Peyer's patch (tissue), 4 donors: ENCODE data around the gene MAP3K21. TPM values are rescaled to one million over a fixed set of nuclear protein-coding genes. Genes with fewer than 3 reads are reported as not detected.

Experiments
- DNase-seq, 3 donors: peaks; one replicate each; pipeline ENCODE4 v3.0.0-alpha.2; 2017 to 2019
- H3K27ac ChIP-seq, 4 donors: fragments of 200-600 bp; sonication (generic); one replicate each; pipeline ENCODE4 v1.5.1; 2016 to 2019
- H3K27me3 ChIP-seq, 2 donors: fragments of 200-600 bp; sonication (generic); one replicate each; pipeline ENCODE4 v1.5.1; 2019
- H3K36me3 ChIP-seq, 3 donors: fragments of 200-600 bp; sonication (generic); one replicate each; pipeline ENCODE4 v1.5.1; 2016 to 2019
- H3K4me1 ChIP-seq, 4 donors: fragments of 200-600 bp; sonication (generic); one replicate each; pipeline ENCODE4 v1.5.1; 2016 to 2019
- H3K4me3 ChIP-seq, 4 donors: fragments of 200-600 bp; sonication (generic); 1 replicate in 3 of 4; 2 replicates in 1 of 4; pipeline ENCODE4 v1.5.1; 2016 to 2019; ENCODE audit warnings: mild to moderate bottlenecking in 1 of 4
- H3K9me3 ChIP-seq, 4 donors: fragments of 200-600 bp; sonication (generic); one replicate each; pipeline ENCODE4 v1.5.1; 2016 to 2019; ENCODE audit warnings: mild to moderate bottlenecking in 1 of 4
- CTCF ChIP-seq, 6 experiments: fragments of 450-650 bp in 4 of 6; fragments of 200-600 bp in 2 of 6; sonication (generic) in 1 of 6; IDR thresholded peaks; one replicate each; pipeline ENCODE4 v1.5.1; 2017 to 2019; ENCODE audit warnings: antibody characterized with exemption in 6 of 6, mild to moderate bottlenecking in 3 of 6, moderate library complexity in 1 of 6
- POLR2A ChIP-seq, 2 donors: fragments of 450-650 bp; IDR thresholded peaks; one replicate each; pipeline ENCODE4 v1.5.1; 2017; ENCODE audit warnings: antibody characterized with exemption in 2 of 2, mild to moderate bottlenecking in 2 of 2, moderate library complexity in 2 of 2
- total RNA-seq, 4 donors: library from RNA; depleted of rRNA; stranded (reverse); fragments of >200 nt; gene quantifications; one replicate each; pipeline ENCODE4 v1.1.0, GENCODE V29; 2016

The MAP3K21 gene
- total RNA-seq, 4 donors from 2014 or later = 14.9 to 54.4 (median 34.2) TPM

DNA sequence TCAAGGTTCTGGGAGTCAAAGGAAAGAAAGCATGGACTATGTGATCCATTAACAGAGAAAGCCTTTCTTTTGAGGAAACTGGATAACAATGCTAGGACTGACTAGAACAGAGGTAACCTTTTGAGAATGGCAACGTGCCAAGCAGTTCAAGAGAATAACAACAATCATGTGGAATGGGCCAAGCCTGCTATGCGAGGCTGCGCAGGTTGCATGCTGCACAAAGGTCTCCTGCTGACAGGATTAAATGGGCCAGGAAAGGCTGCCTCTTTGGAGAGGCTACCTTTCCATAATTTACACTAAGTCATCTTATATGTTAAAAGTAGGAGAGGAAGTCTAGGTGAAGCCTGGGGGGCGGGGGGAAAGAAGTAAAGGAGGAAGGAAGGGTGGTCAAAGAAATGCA, 37.8 kb upstream of the MAP3K21 start:
- H3K4me3 ChIP-seq = no peak overlapping the region
- H3K27me3 ChIP-seq = no peaks in the 10 kb centered on the region
- no peaks in the 10 kb centered on the region for H3K4me1 ChIP-seq
- no peak overlapping the region for H3K27ac ChIP-seq
- DNase-seq = no peak
- no peaks in the 10 kb centered on the region for H3K36me3 ChIP-seq
- no peaks in the 10 kb centered on the region for H3K9me3 ChIP-seq
- TF ChIP-seq CTCF (IDR thresholded peaks at IDR 0.05) = no peak
- no peak for TF ChIP-seq POLR2A (IDR thresholded peaks at IDR 0.05)

- no peaks in the 10 kb centered on the region for H3K36me3 ChIP-seq
- no peaks in the 10 kb centered on the region for H3K4me1 ChIP-seq
- no peak overlapping the region for H3K27ac ChIP-seq
- H3K27me3 ChIP-seq = no peaks in the 10 kb centered on the region
- TF ChIP-seq CTCF (IDR thresholded peaks at IDR 0.05) (no peak), POLR2A (IDR thresholded peaks at IDR 0.05) (no peak)
- no peak for DNase-seq
- no peaks in the 10 kb centered on the region for H3K9me3 ChIP-seq
- H3K4me3 ChIP-seq = no peak overlapping the region
Measured at GRCh38 chr1:233290396-233291034, 37.0 kb upstream of the MAP3K21 start.

DNA sequence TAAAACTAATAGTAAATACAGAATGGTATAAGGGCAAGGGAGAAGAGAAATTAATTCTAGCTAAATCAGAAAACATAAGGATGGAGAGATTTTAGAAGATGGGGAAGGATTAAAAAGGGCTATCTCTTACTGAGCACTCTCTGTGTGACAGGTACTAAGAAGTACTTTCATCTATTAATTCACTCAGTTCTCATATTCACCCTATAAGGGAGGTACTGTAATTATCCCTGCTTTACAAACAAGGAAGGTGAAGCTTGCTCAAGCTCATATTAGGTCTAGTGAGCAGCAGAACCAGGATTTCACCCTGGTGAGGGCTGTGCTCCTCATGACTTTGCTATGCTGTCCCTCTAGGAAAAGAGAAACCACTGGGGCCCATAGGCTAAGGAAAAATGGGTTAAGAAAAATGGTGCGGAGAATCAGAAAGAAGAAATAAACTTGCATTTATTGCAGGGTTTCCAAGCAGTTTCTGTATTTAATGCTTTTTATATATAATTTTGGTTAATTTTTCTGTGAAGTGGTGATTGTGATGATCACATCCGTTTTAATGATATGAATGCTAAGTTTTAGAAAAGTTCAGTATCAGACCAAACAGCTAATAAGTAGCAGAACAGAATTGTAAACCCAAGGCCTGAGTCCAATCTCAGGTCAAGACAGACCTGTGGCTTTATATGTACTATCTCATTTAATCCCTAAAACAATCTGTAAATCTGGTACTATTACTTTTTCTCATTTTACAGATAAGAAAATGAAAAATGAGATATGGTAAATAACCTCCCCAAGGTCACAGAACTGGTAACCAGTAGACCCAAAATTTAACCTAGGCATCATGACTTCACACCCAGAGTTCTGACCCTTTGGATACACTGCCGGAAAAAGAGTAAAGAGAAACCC, 33.7 kb upstream of the MAP3K21 start:
- no peaks in the 10 kb centered on the region for H3K27me3 ChIP-seq
- no peak overlapping the region for H3K4me3 ChIP-seq
- TF ChIP-seq POLR2A (IDR thresholded peaks at IDR 0.05) (no peak), CTCF (IDR thresholded peaks at IDR 0.05) (no peak)
- H3K4me1 ChIP-seq = no peaks in the 10 kb centered on the region
- no peaks in the 10 kb centered on the region for H3K9me3 ChIP-seq
- no peak overlapping the region for H3K27ac ChIP-seq
- DNase-seq = no peak
- no peaks in the 10 kb centered on the region for H3K36me3 ChIP-seq

- Histone ChIP-seq H3K27me3 (no peaks in the 10 kb centered on the region), H3K9me3 (no peaks in the 10 kb centered on the region), H3K4me3 (peak overlapping the region; percentile 63 to 89 (median 72)), H3K4me1 (no peaks in the 10 kb centered on the region), H3K36me3 (no peaks in the 10 kb centered on the region), H3K27ac (peak overlapping the region; percentile 19 to 82 (median 68))
- no peak for TF ChIP-seq POLR2A (IDR thresholded peaks at IDR 0.05)
- TF ChIP-seq CTCF (IDR thresholded peaks at IDR 0.05) = no peak
- peak in 2 of 3 donors; percentile 42 to 54 for DNase-seq
Measured at GRCh38 chr1:233294913-233295236, 32.6 kb upstream of the MAP3K21 start.

DNA sequence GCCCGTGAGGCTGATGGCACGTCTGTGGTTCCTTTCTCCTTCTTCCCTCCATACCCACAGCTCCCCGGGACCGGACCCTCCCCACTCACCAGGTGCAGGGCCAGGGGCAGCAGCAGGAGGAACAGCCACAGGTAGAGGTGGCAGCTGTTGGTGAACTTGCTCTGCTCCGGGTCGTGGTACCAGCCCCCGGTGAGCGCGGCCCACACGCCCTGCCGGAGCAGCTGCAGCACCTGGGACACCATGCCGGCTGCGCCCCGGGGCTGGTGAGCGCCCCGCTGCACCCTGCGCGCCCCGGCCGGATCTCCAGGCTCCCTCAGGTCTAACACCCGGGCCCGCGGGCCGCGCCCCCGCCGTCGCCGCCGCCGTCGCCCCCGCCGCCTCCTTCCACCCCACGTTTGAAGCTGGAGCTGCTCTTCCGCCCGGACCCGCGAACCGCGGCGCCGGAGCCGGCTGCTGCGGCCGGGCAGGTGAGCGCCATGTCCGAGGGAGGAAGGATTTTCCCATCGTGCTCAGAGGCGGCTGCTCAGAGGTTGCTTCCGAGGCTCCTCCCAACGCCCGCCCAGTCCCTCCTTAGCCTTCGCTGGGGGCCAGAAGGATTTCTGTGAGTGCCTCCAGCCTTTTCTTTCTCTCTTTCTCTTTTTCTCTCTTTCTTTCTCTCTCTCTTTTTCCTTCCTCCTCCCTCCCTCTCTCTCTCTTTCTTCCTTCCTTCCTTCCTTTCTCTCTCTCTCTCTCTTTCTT, 32.1 kb upstream of the MAP3K21 start, which contains the start of gene PCNX2:
TSS of gene PCNX2 (minus strand) at position 489 of the 738 bp plus-strand sequence. CDS start at position 242, 247 bp downstream.
- no peak for TF ChIP-seq POLR2A (IDR thresholded peaks at IDR 0.05)
- TF ChIP-seq CTCF (IDR thresholded peaks at IDR 0.05) = no peak
- DNase-seq = peak; percentile 63 to 85 (median 72)
- Histone ChIP-seq H3K4me3 (peak within 1 kb of the TSS; percentile 63 to 89 (median 72)), H3K36me3 (no peaks in the 10 kb centered on the region), H3K9me3 (no peaks in the 10 kb centered on the region), H3K4me1 (no peaks in the 10 kb centered on the region), H3K27me3 (no peaks in the 10 kb centered on the region), H3K27ac (peak within 1 kb of the TSS; percentile 19 to 82 (median 68))
